Liver (tissue), 3 donors: ENCODE measurements around the gene DRD4.

Experiments
- CTCF ChIP-seq: fragments of 150-350 bp; IDR thresholded peaks from 2 replicates; pipeline ENCODE4 v1.5.1; 2017; ENCODE audit warnings: improper control_type of control experiment, low read depth, low read length; ENCODE audit not compliant: missing input control
- EGR1 ChIP-seq, 2 donors: IDR thresholded peaks; 2 replicates each; pipeline ENCODE4 v1.6.1; 2016 to 2018; ENCODE audit warnings: antibody characterized with exemption in 2 of 2, low read depth in 2 of 2
- HNF4G ChIP-seq: IDR thresholded peaks from 2 replicates; pipeline ENCODE4 v1.6.1; 2016; ENCODE audit warnings: antibody characterized with exemption
- MAX ChIP-seq: IDR thresholded peaks from 2 replicates; pipeline ENCODE4 v1.6.1; 2016; ENCODE audit warnings: antibody characterized with exemption
- RAD21 ChIP-seq, 2 donors: IDR thresholded peaks; 2 replicates each; pipeline ENCODE4 v1.6.1; 2016; ENCODE audit warnings: antibody characterized with exemption in 2 of 2, mild to moderate bottlenecking in 2 of 2
- TAF1 ChIP-seq: conservative IDR thresholded peaks from 2 replicates; pipeline ENCODE4 v1.6.1; 2016; ENCODE audit warnings: antibody characterized with exemption, mild to moderate bottlenecking
- donor health status: healthy.
- donor health status: healthy.

GRCh38 chr11:665704-666281 is 28.7 kb downstream of the DRD4 start:
- TF ChIP-seq TAF1 (no peak), MAX (no peak), CTCF (no peak), EGR1 (IDR thresholded peaks at IDR 0.05; ENCODE audit: low read depth in 2 of 2) (no peak), HNF4G (no peak), RAD21 (IDR thresholded peaks at IDR 0.05) (no peak)
